Fibroblast of peridontal ligament (primary cell): ENCODE measurements around the gene IGF1.
"Not testable (repeated sequence)": the region's sequence is repeated elsewhere in the genome, so short reads cannot be mapped to it uniquely, and the experiment has no call there.

Experiments
- DNase-seq: peaks from one replicate; pipeline ENCODE4 v3.0.0-alpha.2; 2010; ENCODE audit errors: extremely low read depth

The IGF1 gene

DNA sequence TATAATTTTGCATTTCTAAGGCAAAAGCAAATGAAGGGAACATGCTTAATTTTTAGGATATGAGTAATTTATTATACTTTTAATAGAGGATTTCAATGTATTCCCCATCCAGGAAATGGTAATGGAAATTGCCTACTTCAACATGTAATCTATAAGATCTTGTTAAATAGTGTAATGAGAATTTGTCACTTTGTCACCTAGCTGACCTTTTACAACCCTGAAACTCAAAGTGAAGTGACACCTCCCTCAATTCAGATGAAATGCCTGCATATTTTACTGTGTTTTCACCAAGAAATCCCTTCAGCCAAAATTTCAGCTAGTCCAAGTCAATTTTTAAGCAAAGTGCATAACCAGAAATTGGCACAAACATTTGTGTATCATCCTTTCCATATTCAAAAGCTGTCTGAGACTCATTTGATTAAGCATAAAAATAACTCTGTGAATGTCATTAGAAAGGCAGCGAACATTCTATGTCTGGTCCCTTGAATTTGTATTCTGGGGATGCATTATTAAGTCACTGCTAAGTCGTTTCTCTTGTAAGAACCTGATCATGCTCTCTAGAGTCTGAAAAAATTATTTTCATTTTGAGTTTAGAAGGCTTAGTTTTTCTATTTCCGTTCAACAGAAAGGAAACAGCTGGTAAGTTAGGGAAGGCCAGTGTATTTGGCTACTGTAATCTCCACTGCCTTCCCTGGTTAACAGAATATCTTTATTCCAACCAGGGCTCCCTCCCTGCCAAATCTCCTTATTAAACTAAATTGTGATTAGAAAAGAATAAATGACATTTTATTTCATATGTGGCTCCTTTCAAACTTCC lies 100.8 kb downstream of the IGF1 start:
- no peak for DNase-seq

DNA sequence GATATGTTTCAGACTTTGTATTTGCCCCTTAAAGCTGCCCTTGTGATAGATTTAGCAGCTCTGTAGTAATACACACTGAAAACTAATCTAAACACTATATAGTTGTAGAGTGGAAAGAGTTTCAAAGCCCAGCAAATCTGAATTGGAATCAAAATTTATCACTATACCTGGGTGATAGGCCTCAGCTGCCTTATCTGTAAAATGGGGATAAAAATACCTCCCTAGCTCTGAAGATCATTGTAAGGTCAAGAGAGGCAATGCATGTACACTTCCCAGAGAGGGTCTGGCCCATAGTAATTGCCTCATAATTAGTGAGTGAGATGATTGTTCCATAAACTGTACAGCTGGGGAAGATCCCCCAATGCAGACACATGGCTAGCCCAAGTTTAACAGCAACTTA lies 103.6 kb downstream of the IGF1 start:
- DNase-seq: no peak

DNA sequence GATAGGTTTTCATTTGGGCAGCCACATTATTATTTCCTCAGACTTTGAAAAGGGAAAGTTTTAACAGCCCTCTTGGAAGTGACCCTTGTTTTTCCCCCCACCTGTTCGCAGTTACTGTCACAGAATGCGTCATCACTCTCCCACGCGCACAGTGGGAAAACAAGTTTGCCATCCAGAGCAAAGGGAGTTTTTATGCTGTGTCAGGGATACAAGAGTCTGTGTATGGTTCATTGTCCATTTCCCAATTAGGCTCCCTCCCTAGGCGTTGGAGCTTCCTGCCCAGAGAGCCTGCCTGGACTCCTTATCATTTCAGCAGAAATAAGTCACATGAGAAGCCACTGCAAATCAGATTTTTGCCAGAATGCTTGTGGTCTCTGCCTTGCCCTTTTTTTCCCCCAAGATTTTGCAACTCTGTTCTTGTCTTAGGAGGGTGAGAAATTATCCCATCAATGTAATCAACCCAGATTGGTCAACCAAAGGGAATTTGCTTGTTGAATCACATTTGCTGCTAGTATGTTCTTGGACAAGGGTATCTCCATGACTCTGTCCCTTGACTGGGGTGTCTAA lies 104.1 kb downstream of the IGF1 start:
- peak; percentile 21 for DNase-seq

DNA sequence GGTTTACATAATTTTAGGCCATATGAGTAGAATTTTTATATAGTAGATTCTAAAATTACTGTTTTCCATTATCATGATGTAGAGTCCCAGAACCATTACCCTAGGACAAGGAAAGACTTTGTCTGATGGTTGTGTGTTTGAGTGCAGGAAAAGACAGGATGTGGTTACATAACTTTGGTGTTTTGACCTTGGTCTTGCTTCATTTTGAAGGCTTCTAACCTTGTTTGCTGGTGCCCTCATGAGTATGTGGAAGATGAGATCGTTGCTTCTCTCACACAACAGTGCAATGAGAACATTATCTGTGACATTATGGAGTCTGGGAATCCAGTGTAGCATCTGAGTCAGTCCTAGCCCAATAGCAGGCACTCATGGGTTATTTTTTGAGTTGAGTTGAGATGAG lies 106.2 kb downstream of the IGF1 start:
- DNase-seq: no peak

DNA sequence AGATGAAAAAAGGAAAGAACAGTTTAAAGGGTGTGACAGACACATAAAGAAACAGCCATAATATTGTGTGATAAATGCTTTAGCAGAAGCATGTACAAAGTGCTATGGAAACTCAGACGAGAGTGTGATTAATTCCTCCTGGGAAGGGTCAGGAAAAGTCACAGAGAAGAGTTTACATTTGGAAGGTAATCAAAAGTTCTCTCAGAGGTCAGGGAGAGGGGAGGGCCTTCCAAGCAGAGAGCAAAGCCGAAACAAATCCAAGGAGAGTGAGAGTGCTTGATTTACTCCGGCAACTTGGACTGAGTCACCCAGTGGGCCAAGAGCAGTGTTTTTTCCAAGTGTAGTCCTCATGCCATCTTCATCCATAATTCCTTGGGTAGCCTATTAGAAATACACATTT lies 108.3 kb downstream of the IGF1 start:
- DNase-seq: peak; percentile 20

DNA sequence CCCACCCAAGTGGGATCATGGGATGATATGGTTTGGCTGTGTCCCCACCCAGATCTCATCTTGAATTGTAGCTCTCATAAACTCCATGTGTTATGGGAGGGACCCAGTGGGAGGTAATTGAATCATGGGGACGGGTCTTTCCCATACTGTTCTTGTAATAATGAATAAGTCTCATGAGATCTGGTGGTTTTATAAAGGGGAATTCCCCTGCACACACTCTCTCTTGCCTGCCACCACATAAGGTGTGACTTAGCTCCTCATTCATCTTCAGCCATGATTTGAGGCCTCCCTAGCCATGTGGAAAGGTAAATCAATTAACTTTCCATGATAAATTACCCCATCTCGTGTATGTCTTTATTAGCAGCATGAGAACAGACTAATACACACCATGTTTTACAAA lies 109.2 kb downstream of the IGF1 start:
- DNase-seq: no peak

DNA sequence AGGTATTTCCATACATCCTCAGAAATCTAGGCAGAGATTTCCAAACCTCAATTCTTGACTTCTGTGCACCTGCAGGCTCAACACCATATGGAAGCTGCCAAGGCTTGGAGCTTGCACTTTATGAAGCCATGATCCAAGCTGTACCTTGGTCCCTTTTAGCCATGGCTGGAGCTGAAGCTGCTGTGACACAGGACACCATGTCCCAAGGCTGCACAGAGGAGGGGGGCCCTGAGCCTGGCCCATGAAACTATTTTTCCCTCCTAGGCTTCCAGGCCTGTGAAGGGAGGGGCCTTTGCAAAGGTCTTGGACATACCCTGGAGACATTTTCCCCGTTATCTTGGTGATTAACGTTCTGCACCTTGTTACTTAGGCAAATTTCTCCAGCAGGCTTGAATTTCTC lies 110.5 kb downstream of the IGF1 start:
- no peak for DNase-seq

DNA sequence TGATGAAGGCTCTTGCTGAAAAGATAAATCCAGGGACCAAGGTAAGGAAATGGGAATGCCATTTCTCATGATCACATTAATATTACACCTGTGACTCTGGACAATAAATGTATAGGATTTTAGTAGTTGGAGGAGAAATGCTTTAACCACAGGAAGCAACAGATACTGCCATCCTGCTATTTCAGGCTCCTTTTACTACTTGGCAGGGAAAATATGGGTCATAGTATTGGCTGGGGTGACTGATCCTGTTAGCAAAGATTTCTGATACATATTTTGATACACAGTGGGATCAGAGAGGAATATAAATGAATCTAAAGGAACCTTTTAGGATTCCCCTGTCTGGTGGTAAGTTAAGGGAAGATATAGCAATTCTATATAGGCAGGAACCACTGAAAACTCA lies 115.0 kb downstream of the IGF1 start:
- DNase-seq: no peak

DNA sequence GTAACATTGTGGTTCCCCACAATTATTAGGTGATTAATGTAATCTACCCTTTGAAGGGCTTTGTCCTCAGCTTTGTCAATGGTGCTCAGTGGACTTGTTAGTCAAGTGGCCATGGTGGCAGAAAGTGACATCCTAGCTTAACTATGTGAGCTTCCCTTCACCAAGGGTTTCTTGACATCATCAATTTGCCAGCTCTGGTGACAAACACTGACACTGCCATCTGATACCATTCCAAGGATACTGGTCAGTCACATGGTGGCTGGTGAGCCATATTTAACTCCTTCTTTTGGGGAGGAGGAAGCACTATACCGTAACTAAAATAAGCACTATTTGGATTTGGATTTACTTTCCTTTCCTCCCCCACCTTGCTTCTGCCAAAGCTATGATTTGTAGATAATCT lies 115.7 kb downstream of the IGF1 start:
- DNase-seq: no peak

DNA sequence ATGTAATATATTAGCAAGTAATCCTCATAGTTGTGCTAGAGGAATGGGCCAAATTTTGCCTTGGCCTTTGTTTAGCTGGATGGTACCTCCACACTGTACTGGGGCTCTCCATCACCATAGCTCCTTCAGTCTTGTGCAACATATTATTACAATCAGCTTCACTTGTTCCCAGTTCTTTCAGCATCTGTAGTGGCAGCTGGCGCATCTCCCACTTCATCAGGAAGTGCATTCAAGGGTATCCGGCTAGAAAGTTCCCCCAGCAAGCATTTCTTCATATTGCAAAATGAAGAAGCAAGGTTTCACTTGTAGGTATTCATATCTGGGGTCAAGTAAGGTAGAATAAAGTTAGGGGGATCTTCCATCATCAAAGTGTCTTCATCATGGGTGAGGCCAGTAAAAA lies 123.7 kb downstream of the IGF1 start:
- no peak for DNase-seq

DNA sequence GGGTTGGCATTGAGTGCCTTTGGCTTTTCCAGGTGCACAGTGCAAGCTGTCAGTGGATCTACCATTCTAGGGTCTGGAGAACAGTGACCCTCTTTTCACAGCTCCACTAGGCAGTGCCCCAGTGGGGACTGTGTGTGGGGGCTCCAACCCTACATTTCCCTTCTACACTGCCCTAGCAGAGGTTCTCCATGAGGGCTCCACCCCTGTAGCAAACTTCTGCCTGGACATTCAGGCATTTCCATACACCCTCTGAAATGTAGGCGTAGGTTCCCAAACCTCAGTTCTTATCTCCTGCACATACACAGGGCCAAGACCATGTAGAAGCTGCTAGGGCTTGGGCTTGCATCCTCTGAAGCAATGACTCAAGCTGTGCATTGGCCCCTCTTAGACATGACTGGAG lies 126.1 kb downstream of the IGF1 start:
- DNase-seq: not testable (repeated sequence)

DNA sequence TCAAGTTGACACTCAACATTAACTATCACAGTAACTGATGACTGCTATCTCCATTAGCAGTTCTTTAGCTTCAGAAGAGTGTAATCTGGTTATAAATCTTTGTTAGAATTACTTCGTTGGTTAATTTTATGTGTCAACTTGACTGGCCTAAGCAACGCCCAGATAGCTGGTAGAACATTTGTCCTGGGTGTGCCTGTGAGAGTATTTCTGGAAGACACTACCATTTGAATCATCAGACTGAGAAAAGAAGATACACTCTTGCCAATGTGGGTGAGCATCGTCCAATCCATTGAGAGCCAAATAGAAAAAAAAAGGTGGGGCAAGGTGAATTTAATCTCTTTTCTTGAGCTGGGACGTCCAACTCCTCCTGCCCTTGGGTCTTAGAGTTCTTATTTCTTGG lies 129.0 kb downstream of the IGF1 start:
- no peak for DNase-seq

DNA sequence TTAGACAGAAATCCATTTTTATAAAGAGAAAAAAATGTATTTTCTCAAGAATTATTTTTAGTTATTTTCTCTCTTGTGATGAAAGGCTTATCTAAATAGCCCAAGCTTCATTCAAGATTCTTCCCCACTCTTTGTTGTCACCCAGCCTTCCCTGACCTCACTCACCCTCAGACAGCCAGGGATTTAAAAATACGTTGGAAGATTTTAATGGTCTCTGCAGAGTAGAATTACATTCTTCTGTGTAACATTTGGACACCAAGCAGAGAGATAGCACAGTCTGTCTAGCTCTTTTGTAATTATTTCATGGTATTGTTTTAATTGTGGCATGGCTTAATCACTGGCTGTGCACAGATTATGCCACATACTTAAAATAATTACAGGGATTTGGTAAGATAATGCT lies 130.3 kb downstream of the IGF1 start:
- no peak for DNase-seq

DNA sequence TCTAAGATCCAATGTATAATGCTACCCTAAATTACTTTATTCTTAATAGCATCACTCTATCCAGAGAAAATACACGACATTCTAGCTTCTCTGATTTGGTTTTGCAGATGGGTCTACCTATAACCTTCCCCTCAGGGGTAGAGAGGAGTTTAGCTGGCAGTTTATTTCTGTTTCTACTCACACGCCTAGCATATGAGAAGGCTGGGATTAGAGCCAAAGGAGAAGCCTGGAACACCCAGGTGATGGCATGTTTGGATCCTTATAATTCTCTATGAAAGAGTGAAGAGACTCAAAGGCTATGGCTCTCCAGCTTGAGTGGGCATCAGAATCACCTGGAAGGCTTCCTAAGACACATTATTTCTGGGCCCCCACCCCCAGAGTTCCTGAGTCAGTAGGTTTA lies 131.3 kb downstream of the IGF1 start:
- DNase-seq: no peak

DNA sequence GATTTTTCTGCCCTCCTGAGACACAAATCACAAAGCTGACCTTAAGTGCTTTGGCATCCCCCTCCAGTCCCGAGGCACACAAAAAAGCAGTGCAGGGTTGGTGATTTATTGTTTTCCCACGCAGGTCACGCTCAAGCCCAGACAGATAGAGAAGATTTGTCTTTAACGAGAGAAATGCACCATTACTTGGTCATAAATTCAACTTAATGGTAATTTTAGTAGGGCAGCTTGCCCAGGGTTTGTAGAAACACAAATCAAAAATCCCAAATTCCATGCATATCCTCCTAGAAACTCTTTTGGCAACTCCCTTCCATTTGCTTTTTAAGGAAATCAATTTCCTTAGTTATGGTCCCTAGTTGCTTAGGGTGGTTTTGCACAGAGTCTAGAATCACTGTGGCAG lies 132.6 kb downstream of the IGF1 start:
- no peak for DNase-seq
